ENCODE data around the gene USB1.
"Not testable (repeated sequence)": the region's sequence is repeated elsewhere in the genome, so short reads cannot be mapped to it uniquely, and the experiment has no call there.

The USB1 gene

DNA sequence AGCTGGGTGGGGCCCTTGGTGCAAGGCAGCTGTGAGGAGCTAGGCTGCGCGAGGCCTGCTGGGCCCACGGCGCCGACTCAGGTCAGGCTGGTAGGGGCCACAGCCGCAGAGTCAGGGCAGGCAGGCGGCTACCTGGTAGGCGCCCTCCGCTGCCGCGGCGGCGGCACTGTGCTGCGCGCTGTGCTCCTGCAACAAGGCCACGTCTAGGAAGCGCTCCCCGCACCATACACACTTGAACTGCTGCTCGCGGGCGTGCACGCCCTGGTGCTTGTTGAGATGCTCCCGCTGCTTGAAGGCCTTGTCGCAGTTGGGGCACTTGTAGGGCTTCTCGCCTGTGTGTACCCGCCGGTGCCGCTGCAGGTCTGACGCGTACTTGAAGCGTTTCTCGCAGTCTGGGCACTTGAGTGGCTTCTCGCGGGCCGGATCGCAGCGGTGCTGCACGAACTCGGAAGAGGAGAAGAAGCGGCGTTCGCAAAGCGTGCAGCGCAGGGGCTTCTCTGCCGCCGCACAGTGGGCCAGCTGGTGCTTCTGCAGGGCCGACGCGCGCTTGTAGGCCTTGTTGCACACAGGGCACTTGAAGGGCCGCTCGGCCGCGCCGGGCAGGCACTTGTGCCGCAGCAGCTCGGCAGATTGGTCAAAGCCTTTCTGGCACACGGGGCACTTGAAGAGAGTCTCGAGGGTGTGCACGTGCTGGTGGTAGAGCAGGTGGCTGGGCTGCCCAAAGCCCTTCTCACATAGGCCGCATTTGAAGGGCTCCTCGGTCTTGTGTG is 4.6 kb upstream of the USB1 start:
- no peak for DNase-seq

DNA sequence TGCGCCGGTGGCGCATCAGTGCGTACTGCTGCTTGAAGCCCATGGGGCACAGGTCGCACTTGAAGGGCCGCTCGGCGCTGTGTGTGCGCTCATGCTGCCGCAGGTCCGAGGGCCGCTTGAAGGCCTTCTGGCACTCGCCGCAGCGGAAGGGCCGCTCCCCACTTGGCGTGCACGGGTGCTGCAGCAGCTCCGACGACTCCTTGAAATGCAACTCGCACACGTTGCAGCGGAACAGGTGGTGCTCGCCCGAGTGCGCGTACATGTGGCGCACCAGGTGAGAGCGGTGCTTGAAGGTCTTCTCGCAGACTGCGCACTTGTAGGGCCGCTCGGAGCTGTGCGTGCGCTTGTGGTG is 4.1 kb upstream of the USB1 start:
- no peak for DNase-seq

DNA sequence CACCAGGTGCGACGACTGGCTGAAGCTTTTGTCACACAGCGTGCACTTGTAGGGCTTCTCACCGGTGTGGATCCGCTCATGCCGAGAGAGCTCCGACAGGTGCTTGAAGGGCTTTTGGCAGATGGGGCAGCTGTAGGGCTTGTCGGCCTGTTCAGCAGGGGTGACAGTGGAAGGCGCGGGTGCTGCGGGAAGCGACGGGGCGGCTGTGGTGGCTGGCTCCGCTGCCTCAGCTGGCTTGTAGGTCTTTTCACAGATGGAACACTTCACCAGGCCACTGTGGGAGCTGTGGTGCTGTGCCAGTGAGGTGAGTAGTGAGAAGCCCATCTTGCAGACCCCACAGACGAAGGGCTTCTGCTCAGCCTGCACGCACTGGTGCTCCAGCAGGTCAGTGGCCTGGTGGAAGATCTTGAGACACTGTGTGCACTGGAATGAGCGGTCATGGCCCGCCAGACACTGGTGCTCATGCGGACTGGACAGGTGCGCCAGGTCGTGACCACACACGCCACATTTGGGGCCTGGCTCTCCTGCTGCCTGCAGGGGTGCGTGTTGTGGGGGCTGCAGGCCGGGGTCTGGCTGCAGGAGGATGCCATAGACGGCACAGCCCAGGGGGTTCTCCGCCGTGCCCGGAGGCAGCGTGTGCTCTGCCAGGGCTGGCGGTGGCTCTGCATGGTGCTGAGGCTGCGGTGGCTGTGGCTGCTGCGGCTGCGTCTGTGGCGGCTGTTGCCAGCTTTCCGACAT is 3.5 kb upstream of the USB1 start:
- no peak for DNase-seq

DNA sequence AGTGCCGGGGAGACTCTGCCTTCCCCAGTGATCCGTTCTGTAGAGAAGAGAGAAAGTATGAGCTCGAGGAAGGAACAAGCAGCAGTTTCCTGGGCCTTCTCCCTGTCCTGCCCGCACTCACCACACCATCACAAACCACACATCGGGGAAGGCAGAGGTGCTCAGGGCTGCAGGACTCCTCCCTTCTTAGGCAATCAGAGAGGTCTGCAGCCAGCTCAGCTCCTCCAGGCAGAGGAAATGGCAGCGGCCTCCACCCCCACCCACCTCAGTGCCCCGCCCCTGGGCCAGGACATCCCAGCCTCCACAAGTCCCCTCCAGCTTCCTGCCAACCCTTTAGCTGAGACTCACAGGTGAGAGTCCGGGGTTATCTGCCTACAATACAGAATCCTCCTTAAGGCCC is 2.7 kb upstream of the USB1 start:
- no peak for DNase-seq

DNA sequence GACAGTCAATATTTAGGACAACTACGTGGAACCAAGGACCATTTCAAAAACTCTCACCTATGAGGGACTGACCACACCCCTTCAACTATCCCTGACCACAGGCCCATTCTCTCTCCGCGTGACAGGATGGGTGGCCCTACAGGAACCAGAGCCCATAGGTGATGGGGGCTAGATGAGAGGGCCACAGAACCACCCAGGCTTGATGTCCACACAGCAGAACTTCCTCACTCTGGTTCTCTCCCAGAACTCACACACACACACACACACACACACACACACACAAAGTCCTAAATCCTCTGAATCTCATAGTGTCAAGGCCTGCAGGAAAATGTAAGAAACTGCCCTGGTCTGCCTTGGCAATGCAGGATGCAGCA is 2.2 kb upstream of the USB1 start:
- no peak for DNase-seq

DNA sequence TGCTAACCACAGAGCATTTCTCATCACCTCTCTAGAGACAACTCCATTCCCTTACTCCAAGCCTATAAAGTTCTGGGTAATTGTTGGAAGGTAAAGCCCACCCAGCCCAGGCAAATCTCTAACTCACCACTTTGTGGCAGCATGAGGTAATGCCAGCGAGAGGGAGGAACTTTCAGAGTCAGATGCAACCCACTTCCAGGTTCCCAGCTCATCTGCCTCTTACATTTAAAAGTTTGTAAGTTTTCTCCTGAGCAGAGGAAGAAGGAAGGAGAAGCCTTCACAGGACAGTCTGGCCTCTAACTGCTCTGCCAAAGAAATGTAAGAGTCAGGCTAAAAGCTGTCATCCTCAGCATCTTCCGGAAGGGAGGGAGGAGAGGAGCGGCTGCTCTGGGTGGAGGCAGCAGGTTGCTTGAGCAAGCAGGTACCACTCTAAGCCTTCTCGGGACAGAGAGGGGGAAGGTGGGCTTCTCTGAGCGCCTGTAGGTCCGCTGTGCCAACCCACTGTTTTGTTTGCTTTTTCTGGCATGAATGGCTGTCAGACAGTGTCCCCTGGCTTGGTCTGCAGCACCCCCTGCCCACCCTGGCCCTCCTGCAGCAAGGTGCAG is 1.7 kb upstream of the USB1 start:
- DNase-seq = peak; percentile 44

DNA sequence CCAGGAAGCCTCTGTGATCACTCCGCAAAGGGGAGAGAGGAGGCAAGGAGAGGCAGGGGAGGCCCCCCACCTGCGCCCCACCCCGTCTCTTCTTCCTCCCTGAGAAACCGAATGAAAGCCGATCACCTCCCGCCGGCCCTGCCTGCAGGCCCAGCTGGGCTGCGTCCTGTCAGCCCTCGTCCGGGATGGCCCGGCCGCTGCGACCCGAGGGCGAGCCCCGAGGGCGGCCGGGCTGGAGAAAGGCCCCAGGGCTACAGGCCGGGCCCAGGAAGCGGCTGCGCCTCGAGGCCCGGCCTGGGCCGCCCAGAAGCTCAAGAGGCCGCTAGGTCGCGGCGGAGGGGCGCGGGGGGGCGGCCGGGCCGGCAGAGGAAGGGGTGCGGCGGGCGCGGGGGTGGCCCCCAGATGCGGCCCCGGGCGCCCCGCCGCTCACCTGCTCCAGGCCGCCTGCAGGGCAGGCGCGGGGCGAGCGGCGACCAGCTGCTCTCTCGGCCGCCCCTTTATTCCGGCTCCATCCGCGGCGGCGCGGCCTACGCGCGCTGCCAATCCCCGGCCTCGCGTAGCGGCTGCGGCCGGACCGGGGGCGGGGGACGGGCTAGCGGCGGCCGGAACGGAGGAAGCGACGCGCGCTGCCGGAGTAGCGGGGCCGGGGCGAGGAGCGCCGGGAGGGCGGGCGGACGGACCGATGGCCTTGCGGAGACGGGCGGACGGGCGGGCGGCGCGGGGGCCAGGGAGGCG is 1.1 kb upstream of the USB1 start, which contains the start of gene ZNF319:
TSS of gene ZNF319 (minus strand) at position 702 of the 735 bp plus-strand sequence. CDS start 2,407 bp downstream, outside the sequence.
- DNase-seq = no peak

DNA sequence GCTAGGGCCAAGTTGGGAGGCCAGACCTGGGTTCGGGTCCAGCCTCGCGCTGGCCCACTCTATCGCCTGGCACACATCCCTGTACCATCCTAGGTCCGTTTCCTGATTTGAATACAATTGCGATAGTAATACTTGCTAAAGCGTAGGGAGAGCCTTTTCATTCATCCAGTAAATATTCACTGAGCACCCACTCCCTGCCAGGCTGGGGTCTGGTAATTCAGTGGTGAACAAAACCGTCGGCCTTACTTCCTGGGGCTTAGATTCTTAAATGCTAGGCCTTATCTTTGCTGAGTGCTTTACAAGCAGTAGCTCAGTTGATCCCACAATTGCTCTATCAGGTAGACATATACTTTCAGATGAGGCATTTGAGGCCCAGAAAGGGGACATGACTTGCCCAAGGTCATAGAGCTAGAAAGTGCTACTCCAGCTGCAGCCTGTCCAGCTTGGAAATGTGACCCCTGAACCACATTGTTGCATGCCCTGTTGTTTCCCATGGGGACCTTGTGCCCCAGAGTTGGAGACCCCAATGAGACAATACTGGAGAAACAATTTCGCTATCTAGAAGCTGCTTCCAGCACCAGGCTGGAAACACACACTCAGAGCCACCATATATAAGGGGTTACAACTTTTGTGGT is 691 bp downstream of the USB1 start:
- DNase-seq = no peak

DNA sequence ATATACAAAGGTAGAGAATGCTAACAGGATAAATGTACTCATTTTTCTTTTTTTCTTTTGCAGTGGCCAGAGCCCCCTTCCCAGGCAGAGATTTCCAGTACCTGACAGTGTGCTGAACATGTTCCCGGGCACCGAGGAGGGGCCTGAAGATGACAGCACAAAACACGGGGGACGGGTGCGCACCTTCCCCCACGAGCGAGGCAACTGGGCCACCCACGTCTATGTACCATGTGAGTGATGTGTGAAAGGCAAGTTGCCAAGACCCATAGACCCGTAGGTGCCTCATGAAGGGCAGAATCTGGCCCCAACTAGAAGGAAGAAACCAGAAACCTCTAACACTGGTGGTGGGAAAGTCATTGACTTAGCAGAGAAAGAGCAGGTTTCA is 1.2 kb downstream of the USB1 start:
- DNase-seq = no peak

DNA sequence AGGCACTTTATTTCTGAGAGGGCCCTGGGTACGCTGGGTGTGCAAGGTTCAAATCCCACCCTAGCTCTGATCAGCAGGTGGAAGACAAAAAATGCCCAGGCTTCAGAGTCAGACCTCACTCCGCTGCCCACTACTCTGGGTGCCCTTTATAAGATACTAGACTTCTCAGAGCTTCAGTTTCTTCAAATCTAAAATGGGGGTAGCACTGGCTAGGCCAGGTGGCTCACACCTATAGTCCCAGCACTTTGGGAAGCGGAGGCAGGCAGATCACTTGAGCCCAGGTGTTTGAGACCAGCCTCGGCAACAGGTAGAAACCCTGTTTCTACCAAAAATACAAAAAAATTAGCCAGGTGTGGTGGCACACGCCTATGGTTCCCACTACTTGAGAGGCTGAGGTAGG is 1.7 kb downstream of the USB1 start:
- no peak for DNase-seq

DNA sequence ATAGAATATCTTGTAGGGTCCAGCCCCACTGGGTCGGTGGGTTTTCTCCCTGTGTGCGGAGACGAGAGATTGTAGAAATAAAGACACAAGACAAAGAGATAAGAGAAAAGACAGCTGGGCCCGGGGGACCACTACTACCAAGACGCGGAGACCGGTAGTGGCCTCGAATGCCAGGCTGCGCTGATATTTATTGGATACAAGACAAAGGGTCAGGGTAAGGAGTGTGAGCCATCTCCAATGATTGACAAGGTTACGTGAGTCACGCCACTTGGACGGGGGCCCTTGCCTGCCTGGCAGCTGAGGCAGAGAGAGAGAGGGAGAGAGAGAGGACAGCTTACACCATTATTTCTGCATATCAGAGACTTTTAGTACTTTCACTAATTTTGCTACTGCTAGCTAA is 3.5 kb downstream of the USB1 start:
- DNase-seq = not testable (repeated sequence)

DNA sequence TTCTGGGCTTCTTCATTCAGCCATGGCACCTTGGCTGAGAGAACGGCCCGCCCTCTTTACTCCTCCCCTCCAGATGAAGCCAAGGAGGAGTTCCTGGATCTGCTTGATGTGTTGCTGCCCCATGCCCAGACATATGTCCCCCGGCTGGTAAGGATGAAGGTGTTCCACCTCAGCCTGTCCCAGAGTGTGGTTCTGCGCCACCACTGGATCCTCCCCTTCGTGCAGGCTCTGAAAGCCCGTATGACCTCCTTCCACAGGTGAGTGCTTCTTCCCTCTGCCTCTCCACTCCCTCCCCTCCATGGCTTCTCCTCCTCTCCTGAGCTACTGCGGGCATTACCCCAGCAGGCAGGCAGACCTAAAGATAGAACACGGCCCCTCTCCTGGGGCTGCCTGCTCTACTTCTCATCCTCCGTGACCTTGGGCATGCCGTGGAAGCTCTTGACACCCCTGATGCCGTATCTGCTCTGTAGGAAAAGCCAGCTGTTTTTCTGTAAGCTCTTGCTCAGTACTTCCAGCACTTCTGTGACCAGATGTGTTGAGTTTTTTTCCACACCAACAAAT is 8.7 kb downstream of the USB1 start:
- no peak for DNase-seq

DNA sequence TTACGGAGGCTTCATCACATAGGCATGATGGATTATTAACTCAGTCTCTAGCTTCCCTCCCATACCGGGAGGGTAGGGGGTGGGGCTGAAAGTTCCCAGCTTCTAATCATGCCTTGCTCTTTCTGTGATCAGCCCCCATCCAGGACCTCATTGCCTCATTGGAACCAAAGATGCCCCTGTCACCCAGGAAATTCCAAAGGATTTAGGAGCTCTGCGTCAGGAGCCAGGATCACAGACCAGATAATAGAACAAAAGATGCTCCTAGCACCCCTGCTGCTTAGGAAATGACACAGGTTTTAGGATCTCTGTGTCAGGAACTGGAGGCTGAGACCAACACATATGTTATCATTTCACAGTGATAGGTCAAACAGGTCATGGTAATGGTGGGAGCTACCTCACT is 9.7 kb downstream of the USB1 start:
- peak; percentile 53 for DNase-seq

DNA sequence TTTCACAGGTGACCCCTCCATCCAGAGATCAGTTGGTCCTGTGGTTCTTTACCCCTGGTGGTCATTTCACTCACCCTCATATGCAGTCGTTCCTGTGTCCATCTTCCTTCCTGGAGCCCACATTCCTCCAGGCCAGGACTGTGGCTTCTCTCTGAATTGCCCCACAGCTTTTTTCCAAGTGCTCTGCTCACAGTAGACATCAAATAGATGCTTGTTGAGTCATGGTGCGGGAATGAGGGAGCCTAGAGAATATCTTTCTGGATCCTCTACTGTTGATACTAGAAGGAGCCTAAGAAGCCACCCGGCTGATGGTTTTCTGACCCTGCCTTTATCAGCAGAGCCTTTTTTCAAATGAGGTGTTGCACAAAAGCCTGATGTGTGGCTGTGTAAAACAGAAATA is 10.4 kb downstream of the USB1 start:
- DNase-seq = peak; percentile 92

DNA sequence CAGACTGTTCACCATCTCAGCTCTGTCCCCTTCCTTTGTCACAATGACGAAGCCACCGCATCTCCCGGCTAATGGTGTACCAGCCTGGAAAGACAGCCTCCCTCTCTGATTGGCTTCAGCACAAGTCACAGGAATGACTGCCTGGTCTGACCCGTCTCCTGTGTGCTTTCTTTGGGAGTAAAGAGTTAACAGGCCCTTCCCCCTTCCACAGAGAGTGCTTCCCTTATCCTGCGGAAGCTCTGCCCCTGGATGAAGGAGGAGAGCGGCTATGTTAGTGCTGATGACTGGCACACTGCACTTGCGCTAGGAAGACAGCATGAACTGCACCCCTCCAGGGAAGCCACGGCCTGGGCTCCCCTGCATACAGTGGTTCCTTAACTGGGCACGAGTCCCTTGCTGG is 11.3 kb downstream of the USB1 start:
- no peak for DNase-seq

DNA sequence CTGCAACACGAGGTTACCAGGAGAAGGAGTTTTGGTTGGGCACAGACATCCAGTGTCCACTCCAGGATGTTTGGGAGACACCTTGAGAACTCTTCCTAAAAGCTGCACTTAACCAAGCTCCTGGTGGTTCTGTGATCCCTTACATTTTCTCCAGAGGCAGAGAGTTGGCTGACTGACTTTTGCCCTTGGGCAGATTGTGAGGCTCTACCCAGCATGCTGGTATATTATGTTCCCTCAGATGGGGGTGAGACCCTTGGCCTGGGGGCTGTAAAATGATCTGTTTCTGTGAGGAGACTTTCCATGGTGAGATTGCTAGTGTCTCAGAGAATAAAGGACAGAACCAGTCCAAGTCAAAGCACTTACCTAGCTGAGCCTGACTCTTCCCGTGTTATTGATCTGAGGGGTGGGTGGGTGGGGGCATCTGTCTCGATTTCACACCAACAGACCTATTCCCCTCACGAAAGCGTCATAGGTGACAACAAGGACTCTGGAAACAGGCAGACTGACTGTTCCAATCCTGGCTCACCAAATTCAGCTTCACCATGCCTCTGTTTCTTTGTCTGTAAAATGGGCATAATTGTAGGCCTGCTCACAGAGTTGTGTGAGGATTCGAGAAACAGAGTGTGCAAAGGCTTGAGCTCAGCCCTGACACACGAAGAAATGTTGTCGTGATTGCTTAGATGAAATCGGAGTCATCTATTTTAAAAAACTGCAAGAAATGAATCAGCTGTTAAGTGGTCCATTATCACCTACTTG is 12.2 kb downstream of the USB1 start:
- DNase-seq = no peak

DNA sequence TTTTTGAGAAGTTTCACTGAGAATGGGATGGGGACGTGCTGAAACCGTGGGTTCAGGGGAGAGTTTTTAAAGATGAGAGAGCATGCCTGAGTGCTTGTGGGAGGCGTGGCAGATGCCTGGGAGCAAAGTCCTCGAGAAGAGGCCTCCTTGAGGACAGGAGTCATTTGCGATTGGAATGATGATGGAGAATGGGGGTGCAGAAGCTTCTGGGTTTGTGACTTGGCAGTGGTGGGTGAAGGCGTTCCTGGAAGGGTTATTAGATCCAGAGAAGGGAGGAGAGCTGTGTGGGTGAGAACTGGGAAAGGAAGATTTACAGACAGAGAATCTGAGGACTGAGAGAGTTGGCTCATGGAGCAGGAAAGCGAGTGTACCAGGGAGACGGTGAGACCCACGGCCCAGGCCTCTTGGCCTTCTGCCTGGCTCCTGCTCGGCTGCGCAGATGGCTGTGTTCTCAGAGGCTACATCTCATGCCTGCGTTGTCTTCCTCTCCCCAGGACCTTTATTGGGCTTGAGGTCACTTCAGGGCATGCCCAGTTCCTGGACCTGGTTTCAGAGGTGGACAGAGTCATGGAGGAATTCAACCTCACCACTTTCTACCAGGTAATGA is 15.7 kb downstream of the USB1 start:
- DNase-seq = no peak

DNA sequence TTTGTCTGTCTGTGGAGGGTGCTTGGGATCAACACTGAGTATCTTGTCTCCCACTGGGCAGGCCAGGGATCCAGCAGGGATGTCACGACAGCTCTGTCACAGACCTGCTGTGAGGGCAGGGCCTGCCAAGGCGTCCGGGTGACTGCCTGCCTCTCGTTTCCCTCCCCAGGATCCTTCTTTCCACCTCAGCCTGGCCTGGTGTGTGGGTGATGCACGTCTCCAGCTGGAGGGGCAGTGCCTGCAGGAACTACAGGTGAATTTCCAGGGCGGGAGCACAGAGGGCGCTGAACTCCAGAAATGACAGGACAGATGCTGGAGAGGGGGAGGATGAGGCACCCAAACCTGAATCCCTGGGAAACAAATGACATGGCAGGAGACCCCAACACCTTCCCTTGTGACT is 17.6 kb downstream of the USB1 start:
- DNase-seq = no peak

DNA sequence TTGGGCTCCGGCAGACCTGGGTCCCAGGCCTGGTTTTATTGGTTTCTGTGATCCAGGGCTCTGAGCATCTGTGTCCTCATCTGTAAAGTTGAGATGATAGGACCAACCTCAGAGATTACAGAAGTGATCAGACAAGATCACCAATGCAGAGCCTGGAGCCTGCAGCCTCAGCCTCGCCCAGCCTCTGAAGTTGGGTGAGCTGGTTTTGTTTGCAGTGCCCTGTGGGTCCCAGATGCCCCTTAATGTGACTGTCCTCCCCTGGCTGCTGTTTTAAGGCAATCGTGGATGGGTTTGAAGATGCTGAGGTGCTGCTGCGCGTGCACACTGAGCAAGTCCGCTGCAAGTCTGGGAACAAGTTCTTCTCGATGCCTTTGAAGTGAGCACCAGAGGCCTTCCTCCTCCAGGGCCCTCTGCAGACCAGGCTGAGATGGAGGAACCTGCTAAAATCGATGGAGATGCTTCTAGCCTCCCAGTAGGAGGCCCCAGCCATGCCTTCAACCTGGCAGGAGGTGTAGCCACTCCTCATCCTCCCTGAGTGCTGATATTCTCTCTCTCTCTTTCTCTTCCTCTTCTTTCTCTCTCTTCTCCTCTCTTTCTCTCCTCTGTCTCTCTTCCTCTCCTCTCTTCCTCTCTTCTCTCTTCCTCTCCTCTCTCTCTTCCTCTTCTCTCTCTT is 18.8 kb downstream of the USB1 start:
- no peak for DNase-seq

DNA sequence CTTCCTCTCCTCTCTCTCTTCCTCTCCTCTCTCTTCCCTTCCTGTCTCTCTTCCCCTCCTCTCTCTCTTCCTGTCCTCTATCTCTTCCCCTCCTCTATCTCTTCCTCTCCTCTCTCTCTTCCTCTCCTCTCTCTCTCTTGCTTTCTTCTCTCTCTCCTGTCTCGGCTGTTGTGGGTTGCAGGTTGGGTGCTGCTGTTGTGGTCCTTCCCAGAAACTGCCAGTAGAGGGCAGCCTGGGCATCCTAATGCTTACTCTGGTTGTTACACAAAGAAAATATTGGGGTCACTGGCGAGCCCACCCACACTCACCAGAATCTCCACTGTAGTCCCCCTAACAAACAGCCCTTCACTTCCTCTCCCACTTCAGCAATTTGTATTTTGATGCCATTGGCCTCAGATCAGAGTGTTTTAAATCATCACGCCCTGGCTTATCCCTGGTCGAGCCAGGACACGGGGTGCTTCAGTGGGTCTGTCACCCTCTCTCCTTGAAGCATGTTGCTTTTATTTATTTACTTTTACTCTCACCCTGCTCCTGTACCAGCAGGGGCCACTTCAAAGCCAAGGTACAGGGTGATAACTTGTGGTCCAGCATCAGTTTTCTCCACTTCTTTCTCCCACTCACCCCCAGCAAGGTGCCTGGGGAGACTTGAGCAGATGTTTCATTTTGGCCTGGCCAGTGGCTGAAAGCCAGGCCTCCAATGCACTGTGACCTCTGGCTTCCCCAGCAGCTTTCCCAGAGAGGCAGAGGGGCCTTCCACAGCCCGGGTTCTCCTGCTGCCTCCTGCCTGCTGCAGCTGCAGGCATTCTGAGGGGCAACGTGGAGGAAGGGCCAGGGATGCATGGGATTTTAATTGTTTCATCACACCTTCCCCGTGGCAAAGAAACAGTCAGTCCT is 19.7 kb downstream of the USB1 start:
- peak; percentile 52 for DNase-seq
